HFFc6 (cell line): ENCODE results near the gene TTC33. TPM values are rescaled to one million over a fixed set of nuclear protein-coding genes. Genes with fewer than 3 reads are reported as not detected.
A peak's percentile ranks its signal among the peaks of the same experiment; 100 is the strongest.

Experiments
- DNase-seq: peaks from one replicate; pipeline ENCODE4 v3.0.0-alpha.2; 2018
- H3K27ac Mint-ChIP-seq: 2 replicates; pipeline ENCODE4 v1.8.0; 2020; ENCODE audit warnings: mild to moderate bottlenecking, mixed read lengths
- H3K27me3 Mint-ChIP-seq: 2 replicates; pipeline ENCODE4 v1.8.0; 2021; ENCODE audit warnings: mild to moderate bottlenecking, moderate library complexity, mixed read lengths; ENCODE audit not compliant: insufficient read depth
- H3K36me3 Mint-ChIP-seq: 2 replicates; pipeline ENCODE4 v1.8.0; 2021; ENCODE audit warnings: low read depth, mixed read lengths
- H3K4me1 Mint-ChIP-seq: 2 replicates; pipeline ENCODE4 v1.8.0; 2020; ENCODE audit warnings: low read depth, mixed read lengths
- H3K4me3 Mint-ChIP-seq: 2 replicates; pipeline ENCODE4 v1.8.0; 2020; ENCODE audit warnings: mild to moderate bottlenecking, moderate library complexity, mixed read lengths
- H3K9me3 Mint-ChIP-seq: 2 replicates; pipeline ENCODE4 v1.8.0; 2020; ENCODE audit warnings: mild to moderate bottlenecking, mixed read lengths
- total RNA-seq, 6 experiments: library from RNA; stranded (reverse); fragmentation: NEBNext Ultra II Directional; extraction: Animal tissue kit (Norgen Biotek cat#: 25700); gene quantifications; 2 replicates in 1 of 6; 3 replicates in 5 of 6; pipeline ENCODE4 v1.2.3, GENCODE V29; 2021
- TF ChIP-seq, protein P1 (sequence below): fragments of 200-600 bp; sonication (generic); IDR thresholded peaks from 2 replicates; pipeline ENCODE4 v1.5.0; 2021; ENCODE audit warnings: antibody characterized with exemption, mild to moderate bottlenecking

TTC33 gene
- total RNA-seq, 6 experiments from 2014 or later, result 8.6 to 11.3 (median 9.8) TPM

DNA sequence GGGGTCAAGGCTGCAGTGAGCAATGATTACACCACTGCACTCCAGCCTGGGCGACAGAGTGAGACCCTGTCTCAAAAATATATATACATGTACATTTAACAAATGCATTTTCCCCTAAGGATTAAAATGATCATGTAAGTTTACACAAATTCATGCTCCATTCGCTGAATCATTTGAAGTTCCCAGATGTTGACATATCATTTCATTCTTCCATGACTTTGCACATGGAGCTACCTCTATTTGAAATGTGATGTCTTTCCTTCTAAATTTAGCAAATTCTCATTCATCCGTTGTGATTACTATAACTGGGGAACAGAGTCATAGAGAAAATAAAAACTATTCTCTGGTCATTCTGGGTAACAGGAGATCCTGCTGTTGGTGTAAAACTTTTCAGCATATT lies 65.5 kb downstream of the TTC33 start:
- no peak for DNase-seq
- peaks cover 50% of the 10 kb centered on the region for H3K4me1 Mint-ChIP-seq
- peaks cover 16% of the 10 kb centered on the region for H3K36me3 Mint-ChIP-seq
- H3K27ac Mint-ChIP-seq, result peak overlapping the region; percentile 74
- no peaks in the 10 kb centered on the region for H3K9me3 Mint-ChIP-seq
- TF ChIP-seq, protein P1, sequence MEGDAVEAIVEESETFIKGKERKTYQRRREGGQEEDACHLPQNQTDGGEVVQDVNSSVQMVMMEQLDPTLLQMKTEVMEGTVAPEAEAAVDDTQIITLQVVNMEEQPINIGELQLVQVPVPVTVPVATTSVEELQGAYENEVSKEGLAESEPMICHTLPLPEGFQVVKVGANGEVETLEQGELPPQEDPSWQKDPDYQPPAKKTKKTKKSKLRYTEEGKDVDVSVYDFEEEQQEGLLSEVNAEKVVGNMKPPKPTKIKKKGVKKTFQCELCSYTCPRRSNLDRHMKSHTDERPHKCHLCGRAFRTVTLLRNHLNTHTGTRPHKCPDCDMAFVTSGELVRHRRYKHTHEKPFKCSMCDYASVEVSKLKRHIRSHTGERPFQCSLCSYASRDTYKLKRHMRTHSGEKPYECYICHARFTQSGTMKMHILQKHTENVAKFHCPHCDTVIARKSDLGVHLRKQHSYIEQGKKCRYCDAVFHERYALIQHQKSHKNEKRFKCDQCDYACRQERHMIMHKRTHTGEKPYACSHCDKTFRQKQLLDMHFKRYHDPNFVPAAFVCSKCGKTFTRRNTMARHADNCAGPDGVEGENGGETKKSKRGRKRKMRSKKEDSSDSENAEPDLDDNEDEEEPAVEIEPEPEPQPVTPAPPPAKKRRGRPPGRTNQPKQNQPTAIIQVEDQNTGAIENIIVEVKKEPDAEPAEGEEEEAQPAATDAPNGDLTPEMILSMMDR, result no peak
- H3K4me3 Mint-ChIP-seq, result no peak overlapping the region
- no peaks in the 10 kb centered on the region for H3K27me3 Mint-ChIP-seq

DNA sequence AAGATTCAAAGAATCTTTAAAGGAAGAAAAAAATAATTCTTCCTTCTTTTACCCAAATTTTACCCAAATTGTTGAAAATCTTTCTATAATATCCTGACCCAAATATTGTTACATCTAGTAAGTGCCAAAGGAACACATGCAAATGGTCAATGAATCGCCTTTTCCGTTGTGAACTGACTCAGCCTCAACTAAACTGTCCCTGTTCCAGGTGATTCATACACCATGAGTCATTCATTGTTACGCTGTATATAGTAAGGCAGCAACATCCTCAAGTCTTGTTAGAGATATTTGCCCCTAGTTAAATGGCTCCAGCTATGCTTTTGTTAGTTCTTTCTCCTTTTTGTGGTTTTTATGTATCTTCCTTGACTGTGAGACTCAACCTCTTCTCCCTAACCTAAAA lies 66.3 kb downstream of the TTC33 start:
- DNase-seq, result peak; percentile 95
- Mint-ChIP-seq H3K4me1 (peaks cover 55% of the 10 kb centered on the region), H3K27ac (peak overlapping the region; percentile 74; the same call in 1 of the 2 replicates), H3K27me3 (no peaks in the 10 kb centered on the region), H3K9me3 (no peaks in the 10 kb centered on the region), H3K36me3 (peaks cover 12% of the 10 kb centered on the region), H3K4me3 (no peak overlapping the region; the same call in 1 of the 2 replicates)
- TF ChIP-seq, protein P1, result no peak

DNA sequence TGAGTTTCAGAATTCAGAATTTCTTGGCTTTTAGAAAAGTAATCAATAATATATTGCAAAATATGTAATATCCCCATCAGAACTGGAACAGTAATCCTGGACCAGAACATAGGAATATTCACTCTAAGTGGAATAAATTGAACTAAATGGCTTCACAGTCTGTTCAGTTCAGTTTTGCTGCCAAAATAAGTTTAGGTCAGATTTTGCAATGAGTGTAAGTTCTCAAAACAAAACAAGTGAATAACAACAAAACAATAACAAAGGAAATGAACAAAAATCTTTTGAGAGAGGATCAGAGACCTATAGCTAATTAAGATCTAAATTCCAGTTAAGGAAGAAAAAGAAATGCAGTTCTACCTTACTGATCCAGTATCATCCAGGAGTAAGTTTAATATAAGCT lies 66.8 kb downstream of the TTC33 start:
- no peaks in the 10 kb centered on the region for H3K9me3 Mint-ChIP-seq
- peaks cover 60% of the 10 kb centered on the region for H3K4me1 Mint-ChIP-seq
- H3K27ac Mint-ChIP-seq, result peak overlapping the region; percentile 74; the same call in 1 of the 2 replicates
- DNase-seq, result no peak
- TF ChIP-seq, protein P1, result no peak
- no peak overlapping the region; the same call in 1 of the 2 replicates for H3K4me3 Mint-ChIP-seq
- no peaks in the 10 kb centered on the region for H3K27me3 Mint-ChIP-seq
- peaks cover 11% of the 10 kb centered on the region; the same call in 1 of the 2 replicates for H3K36me3 Mint-ChIP-seq

DNA sequence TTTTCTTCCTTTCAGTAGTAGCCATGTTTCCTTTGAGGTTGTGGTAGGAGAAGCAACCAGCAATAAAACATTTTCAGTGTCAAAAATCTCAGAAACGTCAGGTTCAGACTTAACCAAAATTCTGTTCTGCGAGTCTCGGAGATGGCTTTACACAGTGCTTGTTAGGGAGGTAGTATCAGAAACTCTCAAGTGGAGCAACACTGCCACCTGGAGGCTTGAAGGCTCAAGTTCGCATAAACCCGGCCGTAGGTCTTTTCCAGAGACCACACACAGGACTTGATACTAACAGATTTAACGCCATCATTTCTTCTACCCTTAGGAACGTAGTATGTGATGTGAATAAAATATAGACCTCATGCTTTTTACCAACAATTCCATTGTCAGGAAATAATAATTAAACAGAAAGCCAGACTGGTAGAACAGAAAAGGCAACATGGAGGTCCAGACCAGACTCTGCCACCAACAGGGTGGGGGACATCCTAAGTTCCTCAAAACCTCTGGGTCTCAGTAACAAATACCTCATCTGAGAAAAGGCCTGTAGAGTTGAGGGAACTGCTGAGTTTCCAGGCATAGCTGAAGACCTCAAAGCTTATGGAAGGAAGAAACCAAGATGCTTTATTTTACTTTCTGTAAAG lies 67.5 kb downstream of the TTC33 start:
- peak overlapping the region; percentile 74 for H3K27ac Mint-ChIP-seq
- peak; percentile 63 for DNase-seq
- H3K9me3 Mint-ChIP-seq, result no peaks in the 10 kb centered on the region
- H3K4me3 Mint-ChIP-seq, result peak overlapping the region; percentile 26
- peaks cover 11% of the 10 kb centered on the region; the same call in 1 of the 2 replicates for H3K36me3 Mint-ChIP-seq
- no peaks in the 10 kb centered on the region for H3K27me3 Mint-ChIP-seq
- H3K4me1 Mint-ChIP-seq, result peaks cover 66% of the 10 kb centered on the region
- TF ChIP-seq, protein P1, result peak; percentile 97

DNA sequence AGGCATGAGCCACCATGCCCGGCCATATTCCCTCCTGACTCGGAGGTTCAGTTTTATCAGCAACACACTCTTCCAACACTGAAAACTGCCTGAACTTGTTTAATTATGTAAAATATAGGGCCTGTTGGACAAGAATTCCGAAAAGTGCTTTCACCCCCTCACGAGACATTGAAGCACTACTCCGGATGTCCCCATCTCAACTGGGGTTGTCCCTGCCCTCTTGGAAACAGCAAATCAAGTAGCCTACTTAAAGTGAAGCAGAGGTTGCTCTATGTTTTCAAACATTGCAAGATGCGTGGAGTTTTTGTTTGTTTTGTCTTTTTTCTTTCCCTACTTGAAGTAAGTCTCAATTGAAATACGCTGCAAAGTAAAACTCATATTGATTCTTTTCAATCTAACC lies 68.4 kb downstream of the TTC33 start:
- no peak for DNase-seq
- Mint-ChIP-seq H3K9me3 (peaks cover 1% of the 10 kb centered on the region), H3K36me3 (peaks cover 15% of the 10 kb centered on the region), H3K4me1 (peaks cover 75% of the 10 kb centered on the region), H3K4me3 (no peak overlapping the region), H3K27ac (no peak overlapping the region), H3K27me3 (no peaks in the 10 kb centered on the region)
- TF ChIP-seq, protein P1, result no peak
